GM23338 (cell line): Measurements from ENCODE around the gene CCDC186.

ENCODE experiments used
- CREB1 ChIP-seq: fragments of 250-450 bp; sonication (Bioruptor Pico); IDR thresholded peaks from 2 replicates; pipeline ENCODE4 v1.5.0; 2020; ENCODE audit warnings: low read depth, mild to moderate bottlenecking, moderate library complexity
- ETS1 ChIP-seq: IDR thresholded peaks from 2 replicates; pipeline ENCODE4 v1.6.1; 2016; ENCODE audit warnings: antibody characterized with exemption
- EZH2 ChIP-seq: fragments of 200-600 bp; sonication (generic); IDR thresholded peaks from one replicate; pipeline ENCODE4 v1.8.0; 2017; ENCODE audit warnings: antibody characterized with exemption, mild to moderate bottlenecking, low read depth; ENCODE audit not compliant: unreplicated experiment
- STAT1 ChIP-seq: IDR thresholded peaks from one replicate; pipeline ENCODE4 v1.6.1; 2016; ENCODE audit warnings: antibody characterized with exemption; ENCODE audit not compliant: unreplicated experiment
- TF ChIP-seq, protein P1 (sequence below), 2 experiments: fragments of 200-600 bp in 1 of 2; sonication (generic) in 1 of 2; conservative IDR thresholded peaks; 2 replicates each; pipeline versions ENCODE4 v1.5.1 to v1.6.1; 2016 to 2017; ENCODE audit warnings: antibody characterized with exemption in 2 of 2, low read depth in 2 of 2, mild to moderate bottlenecking in 2 of 2, moderate library complexity in 1 of 2

DNA sequence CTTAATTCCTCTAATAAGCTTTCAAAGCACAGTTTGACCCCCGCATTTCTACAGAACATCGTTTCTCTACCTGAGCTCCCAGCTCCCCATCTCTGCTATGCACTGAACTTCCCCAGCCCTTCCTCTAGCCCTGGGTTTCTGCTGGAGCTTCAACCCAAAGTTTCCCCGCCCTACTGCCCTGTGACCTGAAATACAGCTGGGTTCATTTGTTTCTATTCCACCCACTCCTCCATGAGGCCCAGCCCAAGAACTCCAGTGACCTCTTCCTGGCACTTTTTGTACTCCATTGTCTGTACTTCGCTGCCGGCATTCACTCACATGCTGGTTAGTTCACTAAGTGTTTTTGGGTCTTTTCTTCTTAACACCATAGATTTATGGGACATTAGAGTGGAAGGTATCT lies 94.6 kb downstream of the CCDC186 start:
- TF ChIP-seq, protein P1, sequence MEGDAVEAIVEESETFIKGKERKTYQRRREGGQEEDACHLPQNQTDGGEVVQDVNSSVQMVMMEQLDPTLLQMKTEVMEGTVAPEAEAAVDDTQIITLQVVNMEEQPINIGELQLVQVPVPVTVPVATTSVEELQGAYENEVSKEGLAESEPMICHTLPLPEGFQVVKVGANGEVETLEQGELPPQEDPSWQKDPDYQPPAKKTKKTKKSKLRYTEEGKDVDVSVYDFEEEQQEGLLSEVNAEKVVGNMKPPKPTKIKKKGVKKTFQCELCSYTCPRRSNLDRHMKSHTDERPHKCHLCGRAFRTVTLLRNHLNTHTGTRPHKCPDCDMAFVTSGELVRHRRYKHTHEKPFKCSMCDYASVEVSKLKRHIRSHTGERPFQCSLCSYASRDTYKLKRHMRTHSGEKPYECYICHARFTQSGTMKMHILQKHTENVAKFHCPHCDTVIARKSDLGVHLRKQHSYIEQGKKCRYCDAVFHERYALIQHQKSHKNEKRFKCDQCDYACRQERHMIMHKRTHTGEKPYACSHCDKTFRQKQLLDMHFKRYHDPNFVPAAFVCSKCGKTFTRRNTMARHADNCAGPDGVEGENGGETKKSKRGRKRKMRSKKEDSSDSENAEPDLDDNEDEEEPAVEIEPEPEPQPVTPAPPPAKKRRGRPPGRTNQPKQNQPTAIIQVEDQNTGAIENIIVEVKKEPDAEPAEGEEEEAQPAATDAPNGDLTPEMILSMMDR (conservative IDR thresholded peaks at IDR 0.05; ENCODE audit: low read depth in 2 of 2), result no peak
- TF ChIP-seq EZH2 (no peak), STAT1 (no peak), CREB1 (CRISPR knock-in tag) (no peak), ETS1 (no peak)
